ENCODE measurements around the gene DAB1.

Gene DAB1

DNA sequence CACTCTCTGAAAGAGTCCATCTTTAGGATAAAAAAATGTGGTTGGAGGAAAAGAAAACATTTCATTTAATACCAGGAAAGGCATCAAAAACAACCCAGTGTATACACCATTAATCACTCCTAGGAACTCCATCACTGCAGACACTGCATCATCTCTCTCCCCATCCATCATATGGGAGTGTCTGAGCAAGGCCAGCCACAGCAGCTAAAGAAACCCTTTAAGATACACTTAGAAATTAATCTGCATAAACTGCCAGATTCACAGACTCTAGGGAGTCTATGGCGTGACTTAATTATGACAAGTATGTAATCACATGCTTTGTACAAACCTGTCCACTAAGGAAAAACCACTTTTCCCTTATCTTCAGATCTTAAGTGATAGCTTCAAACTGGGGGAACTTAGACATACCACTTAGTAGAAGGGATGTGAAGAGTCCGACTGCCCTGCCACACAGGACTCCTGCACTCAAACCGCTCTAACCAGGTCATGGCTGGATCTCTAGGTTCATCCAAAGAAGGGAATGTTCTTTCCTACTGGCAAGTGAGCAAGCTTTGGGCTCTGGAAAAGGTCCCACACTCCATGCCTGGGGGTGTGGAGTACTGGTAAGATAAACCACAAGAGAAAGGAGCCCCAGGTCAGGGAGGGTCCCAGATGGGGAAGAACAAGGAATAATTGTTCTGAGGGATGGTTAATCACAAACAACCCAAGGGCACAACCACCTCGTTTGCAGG lies 397.1 kb downstream of the DAB1 start:
- DNase-seq, result no peak

DNA sequence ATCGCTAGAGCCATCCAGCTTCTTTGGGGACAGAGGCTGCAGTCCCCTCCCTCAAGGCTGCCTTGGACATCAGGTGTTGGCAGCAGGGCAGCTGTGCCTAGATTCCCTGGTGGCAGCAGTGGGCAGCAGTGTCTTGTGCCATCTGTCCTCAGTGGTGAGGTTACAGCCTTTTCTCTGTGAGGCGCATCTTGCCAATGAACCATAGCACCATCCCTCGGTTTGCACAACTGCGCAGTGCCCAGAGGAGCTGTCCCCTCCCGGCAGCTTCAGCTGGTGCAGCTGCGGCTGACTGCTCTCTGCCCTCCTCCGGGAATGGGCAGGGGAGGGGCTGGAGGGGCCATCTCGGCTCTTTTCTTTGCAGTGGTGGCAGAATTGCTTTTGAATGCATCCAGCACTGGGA lies 399.0 kb downstream of the DAB1 start:
- DNase-seq, result peak in 51 of 56 donors; percentile 2 to 81 (median 43)

DNA sequence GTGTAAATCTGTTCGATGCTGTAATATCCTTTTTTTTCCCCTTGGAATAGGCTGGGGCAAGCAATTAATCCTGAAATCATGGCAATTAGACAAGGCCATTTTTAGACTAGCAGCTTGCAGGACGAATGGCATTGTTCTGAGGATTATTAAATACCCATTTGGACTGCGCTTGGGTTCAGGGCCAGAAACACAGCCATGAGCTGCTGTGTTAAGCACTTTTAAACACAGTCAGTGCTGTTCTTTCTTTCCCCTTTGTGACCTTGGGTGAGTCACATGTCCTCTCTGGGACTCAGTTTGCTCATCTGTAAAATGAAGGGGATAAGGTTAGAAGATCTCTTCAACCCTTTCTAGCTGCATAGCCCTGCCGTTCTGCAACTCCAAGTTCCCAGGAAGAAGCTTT lies 399.4 kb downstream of the DAB1 start:
- DNase-seq, result no peak

DNA sequence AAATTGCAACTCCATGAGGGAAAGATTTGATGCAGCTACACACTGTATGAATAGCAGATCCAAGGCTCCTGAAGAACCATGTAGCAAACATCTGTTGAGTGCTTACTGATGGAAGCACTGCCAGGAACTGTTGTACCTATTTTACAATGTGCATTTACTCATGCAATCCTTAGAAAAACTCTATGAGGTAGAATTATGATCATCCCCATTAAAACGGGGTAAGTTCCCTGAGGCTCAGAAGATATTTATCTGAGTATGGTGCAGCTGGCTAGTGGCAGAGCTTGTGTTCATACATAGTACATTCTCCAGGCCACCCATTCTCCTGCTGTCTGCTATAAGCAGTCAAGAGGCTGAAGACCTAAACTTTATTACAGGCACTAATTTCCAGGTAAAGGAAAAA lies 403.6 kb downstream of the DAB1 start:
- DNase-seq, result no peak

DNA sequence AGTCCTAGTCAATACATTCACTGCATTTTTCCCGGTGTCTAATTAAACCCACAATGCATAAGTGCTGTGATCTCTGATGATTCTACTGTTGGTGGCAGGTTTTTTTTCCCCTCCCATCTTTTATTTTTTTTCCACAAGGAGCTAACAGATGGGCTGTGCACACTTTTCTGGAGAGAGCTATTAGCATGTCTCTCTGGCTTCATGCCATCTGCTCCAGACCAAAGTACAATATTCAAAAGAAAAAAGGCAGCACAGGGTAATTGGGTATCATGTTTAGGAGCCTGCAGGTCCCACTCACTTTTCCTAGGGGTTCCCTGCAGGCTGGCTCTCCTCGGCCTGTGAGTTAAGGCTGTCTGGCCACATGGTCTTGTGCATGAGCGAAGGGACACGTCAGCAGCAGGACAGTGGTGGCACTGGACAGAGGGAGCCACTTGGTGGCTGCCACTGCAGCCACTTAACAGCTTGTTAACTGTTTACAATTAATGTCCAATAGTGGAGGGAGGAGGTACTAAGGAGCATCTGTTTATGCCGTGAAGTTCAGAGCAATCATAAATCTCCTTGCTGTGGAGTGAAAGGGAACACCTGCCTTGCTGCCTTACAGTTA lies 404.5 kb downstream of the DAB1 start:
- DNase-seq, result peak in 3 of 56 donors; percentile 3 to 12 (median 6)

DNA sequence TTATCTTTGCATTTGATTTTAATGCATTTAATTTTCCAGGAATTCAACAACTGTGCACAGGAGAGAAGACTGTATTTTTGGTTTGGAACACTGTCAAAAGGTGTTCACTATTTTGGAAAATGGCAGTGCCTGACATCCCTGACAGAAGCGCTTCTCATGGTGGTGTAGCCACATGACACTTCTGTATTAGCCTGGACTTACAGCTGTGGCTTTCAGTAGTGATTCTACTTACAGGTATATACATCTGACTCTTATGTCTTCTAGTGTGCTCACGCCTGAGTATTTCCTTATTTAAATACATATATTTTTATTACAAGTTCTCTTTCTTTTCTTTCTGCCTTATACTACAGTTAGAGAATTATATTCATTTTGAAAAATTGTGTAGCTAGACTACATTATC lies 405.7 kb downstream of the DAB1 start:
- no peak for DNase-seq

- peak in 1 of 56 donors; percentile 5 for DNase-seq
Observed at GRCh38 chr1:57017717-57018116, 406.1 kb downstream of the DAB1 start.

GRCh38 chr1:57017200-57017599 lies 406.7 kb downstream of the DAB1 start:
- peak in 1 of 56 donors; percentile 5 for DNase-seq

DNA sequence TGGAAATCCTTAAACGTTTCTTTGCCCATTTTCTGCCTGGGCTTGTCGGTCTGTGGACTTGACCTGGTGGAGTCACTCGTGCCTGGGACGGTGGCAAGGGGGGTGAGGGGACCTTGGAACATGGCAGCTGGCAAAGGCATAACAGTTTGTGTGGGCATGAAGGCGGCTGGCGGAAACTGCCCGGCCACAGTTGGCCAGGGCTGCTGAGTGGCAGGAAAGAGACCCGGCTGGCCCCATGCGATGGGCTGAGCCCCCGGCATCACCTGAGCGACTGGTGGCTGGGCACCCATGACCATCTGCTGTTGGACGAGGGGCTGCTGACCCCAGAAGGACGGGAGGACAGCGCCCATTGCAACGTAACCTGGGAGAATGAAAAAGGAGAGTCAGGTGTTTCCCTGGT lies 408.8 kb downstream of the DAB1 start:
- DNase-seq, result no peak

- no peak for DNase-seq
Observed at GRCh38 chr1:57013522-57013921, 410.3 kb downstream of the DAB1 start.

DNA sequence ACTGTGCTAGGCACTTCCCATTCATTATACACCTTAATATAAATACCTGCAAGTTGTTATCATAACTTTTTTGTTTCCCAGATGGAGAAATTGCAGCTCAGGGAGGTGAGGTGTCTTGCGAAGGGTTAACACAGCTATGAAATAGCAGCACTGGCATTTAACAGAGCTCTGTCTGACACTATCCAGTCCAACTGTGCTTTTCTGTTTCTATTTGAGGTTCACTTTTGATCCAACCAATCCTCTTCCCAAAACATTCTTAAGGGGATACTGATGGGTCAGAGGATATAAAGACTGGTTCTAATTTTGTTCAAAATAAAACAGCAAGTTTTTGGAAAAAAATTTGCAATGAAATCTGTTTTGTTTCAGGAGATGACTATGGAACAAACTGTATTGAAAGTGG lies 411.5 kb downstream of the DAB1 start:
- DNase-seq, result no peak

- no peak for DNase-seq
Observed at GRCh38 chr1:57010511-57010910, 413.3 kb downstream of the DAB1 start.

GRCh38 chr1:57007948-57008347 lies 415.9 kb downstream of the DAB1 start:
- no peak for DNase-seq

DNA sequence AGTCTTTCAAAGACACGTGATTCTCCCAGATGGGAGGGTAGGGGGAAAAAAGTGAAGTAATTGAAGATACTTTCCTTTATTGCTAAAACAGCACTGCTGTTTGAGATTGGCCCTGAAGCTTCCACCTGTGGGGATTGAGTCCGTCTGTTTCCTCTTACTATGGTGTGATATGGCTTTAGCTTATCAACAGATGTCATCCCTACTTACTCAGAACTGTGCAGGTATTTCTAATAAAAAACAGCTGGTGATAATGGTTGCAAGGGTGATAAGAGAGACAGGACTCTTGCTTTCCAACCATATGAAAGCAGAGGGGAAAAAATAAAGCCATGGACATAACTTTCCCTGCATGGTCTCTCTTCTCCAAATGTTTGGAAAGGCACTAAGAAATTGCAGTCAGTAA lies 416.4 kb downstream of the DAB1 start:
- no peak for DNase-seq

DNA sequence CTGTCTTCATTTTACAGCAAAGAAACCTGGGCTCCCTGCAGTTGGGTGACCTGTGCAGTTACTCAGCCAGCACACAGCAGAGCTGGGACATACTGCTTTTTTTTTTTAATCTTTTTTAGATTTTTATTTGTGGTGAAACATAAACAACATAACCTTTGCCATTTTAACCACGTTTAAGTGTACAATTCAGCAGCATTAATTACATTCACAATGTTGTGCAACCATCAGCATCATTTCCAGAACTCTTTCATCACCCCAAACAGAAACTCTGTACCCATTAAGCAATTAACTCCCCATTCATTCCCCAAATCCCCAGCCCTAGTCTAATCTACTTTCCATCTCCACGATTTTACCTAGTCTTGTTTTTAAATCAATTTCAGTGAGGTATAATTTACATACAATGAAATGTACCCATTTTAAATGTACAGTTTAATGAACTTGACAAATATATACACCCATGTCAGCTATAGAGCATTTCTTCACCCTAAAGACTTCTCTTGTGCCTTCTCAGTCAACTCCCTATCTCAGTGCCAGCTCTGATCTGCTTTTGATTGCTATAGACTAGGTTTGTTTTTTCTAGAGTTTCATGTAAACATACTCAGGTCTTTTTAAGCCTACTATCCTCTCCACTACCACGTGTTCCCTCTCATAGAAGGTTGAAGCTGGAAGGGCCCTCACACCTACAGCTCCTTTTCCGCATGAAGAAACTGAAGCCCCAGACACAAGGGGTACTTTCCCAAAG lies 420.3 kb downstream of the DAB1 start:
- DNase-seq, result no peak

GRCh38 chr1:56995414-56996100 lies 428.3 kb downstream of the DAB1 start:
- DNase-seq, result no peak

DNA sequence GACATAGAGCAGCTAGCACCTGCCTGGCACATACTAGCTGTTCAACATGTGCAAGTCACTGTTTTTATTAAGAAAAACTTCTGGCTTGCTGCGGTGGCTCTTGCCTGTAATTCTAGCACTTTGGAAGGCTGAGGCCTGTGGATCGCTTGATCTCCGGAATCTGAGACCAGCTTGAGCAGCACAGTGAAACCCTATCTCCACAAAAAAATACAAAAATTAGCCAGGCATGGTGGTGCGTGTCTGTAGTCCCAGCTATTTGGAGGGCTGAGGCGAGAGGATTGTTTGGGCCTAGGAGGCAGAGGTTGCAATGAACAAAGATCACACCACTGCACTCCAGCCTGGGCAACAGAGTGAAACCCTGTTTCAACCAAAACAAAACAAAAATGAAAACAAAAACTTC lies 430.4 kb downstream of the DAB1 start:
- no peak for DNase-seq

DNA sequence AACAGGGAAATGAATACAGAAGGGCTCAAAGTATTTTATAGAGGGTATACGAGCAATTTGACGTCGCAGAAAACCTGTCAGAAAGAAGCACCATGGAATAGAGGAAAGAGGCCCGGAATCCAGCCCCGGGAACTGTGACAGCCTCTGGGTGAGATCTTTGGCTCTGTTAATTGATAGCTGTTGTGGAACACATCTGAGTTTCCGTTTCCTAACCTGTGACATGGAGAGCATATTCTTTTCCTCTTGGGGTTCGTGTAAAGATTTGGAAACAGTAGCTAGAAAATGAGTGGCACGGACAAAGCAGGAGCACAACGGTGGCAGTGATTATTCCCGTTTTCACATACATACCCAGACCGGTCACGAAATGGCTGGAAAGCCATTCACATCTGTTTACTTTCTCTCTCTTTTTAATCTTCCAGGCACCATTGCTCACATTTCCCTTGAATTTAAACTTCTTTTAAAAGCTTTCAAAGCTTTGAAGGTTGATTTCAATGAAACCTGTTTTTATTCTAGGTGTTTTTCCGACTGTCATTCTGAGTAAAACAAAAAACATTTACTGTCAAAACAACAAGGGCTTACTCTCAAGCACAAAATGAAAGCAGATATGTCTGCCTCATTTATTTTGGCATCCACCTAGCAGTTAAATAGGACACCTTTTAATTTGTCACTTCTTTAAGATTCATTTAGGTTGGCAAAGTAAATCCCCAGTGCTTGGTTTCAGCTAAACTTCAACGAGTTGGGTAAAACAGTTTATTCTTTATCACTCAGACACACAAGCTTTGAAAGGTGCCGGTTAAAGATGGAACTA lies 431.3 kb downstream of the DAB1 start:
- DNase-seq, result no peak

DNA sequence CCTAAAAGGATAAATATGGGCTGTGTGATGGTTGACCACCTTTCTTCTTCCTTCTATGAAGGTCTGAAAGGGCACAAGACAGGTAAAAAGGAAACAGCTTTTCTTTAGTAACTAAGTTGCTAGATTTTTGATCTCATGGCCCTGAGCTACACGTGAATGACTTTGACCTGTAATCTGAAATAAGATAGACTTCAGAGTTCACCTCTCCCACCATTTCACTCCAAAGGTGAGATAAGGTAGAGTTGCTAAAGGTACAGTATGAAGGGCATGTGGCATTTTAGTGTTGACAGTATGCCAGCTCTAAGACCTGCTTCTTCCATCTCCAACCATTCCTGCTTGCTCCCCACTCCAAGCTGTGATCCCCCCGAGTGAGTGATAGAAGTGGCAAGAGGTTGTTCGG lies 432.3 kb downstream of the DAB1 start:
- DNase-seq, result no peak

DNA sequence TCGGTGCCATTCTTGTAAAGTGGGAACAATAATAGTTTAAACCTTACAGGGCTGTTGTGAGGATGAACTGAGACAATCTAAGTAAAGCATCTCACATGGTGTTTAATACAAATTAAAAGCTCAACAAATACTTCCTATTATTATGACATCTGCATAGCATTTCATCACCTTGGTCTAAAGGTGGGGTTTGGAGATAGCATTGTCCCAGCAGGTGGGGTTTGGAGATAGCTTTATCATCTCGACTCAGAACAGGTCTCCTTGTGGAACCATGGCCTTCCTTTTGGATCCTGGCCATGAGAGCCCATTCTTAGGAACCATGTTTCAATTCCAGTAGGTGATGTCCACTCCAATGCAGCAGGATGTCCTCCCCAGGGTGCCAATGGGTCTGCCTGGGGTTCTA lies 437.5 kb downstream of the DAB1 start:
- no peak for DNase-seq

DNA sequence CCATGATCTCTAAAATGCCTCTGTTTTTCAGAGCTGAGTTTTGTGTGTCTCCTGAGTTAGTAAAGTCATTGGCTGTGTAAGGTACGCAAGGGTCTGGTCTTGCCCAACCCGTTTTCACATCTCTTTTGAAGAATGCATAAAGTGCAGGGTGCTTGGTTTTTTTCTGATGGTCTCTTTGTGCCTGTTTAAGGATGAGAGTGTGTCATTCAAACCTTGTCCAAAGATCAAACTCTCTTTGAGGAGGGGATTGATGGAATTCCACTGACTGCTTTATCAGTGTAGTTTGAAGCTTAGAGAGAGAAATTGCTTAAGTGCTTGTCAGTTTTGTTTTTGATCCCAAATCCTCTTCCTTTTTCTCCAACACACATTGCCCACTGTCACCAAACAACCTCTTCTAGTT lies 438.0 kb downstream of the DAB1 start:
- no peak for DNase-seq

Data from amygdala (tissue), 56 donors.